HEK293T (cell line): ENCODE results near the gene SORBS1.

Experiments
- CTCF ChIA-PET: fragments of 350-600 bp; formaldehyde crosslinking; extraction: SDS; loops from one replicate; lab custom pipeline; 2021; ENCODE audit warnings: antibody characterized with exemption, inconsistent platforms; lab: Yijun Ruan, JAX
- POLR2A ChIA-PET: fragments of 350-600 bp; formaldehyde crosslinking; extraction: SDS; loops from one replicate; lab custom pipeline; 2020; ENCODE audit warnings: antibody characterized with exemption, inconsistent platforms; lab: Yijun Ruan, JAX
- DNase-seq: peaks from one replicate; pipeline ENCODE4 v3.0.0; 2012; ENCODE audit warnings: mixed read lengths; ENCODE audit errors: extremely low spot score
- ARNT ChIP-seq: fragments of 450-650 bp; IDR thresholded peaks from 2 replicates; pipeline ENCODE4 v1.6.1; 2017; ENCODE audit warnings: mild to moderate bottlenecking
- BHLHE40 ChIP-seq: fragments of 450-650 bp; IDR thresholded peaks from 2 replicates; pipeline ENCODE4 v1.6.1; 2016; ENCODE audit warnings: mild to moderate bottlenecking, moderate library complexity, borderline replicate concordance
- CTBP1 ChIP-seq: fragments of 450-650 bp; IDR thresholded peaks from 2 replicates; pipeline ENCODE4 v1.6.1; 2016; ENCODE audit warnings: borderline replicate concordance
- ELF4 ChIP-seq: fragments of 450-650 bp; IDR thresholded peaks from 2 replicates; pipeline ENCODE4 v1.6.1; 2017; ENCODE audit warnings: antibody characterized with exemption
- FOXA1 ChIP-seq: fragments of 450-650 bp; IDR thresholded peaks from 2 replicates; pipeline ENCODE4 v1.6.1; 2016; ENCODE audit warnings: mild to moderate bottlenecking
- FOXK2 ChIP-seq: fragments of 450-650 bp; IDR thresholded peaks from 2 replicates; pipeline ENCODE4 v1.6.1; 2016; ENCODE audit warnings: mild to moderate bottlenecking
- FOXM1 ChIP-seq: fragments of 450-650 bp; IDR thresholded peaks from 2 replicates; pipeline ENCODE4 v1.6.1; 2017; ENCODE audit warnings: mild to moderate bottlenecking, borderline replicate concordance
- HDGF ChIP-seq: fragments of 450-650 bp; IDR thresholded peaks from 2 replicates; pipeline ENCODE4 v1.6.1; 2017; ENCODE audit warnings: antibody characterized with exemption, borderline replicate concordance
- L3MBTL2 ChIP-seq: fragments of 450-650 bp; conservative IDR thresholded peaks from 2 replicates; pipeline ENCODE4 v1.6.1; 2016; ENCODE audit warnings: mild to moderate bottlenecking
- LEF1 ChIP-seq: fragments of 450-650 bp; IDR thresholded peaks from 2 replicates; pipeline ENCODE4 v1.6.1; 2017; ENCODE audit warnings: mild to moderate bottlenecking, borderline replicate concordance
- NFRKB ChIP-seq: fragments of 450-650 bp; IDR thresholded peaks from 2 replicates; pipeline ENCODE4 v1.6.1; 2016; ENCODE audit warnings: mild to moderate bottlenecking, moderate library complexity
- SP1 ChIP-seq: fragments of 450-650 bp; IDR thresholded peaks from 2 replicates; pipeline ENCODE4 v1.6.1; 2017
- SUZ12 ChIP-seq: fragments of 450-650 bp; IDR thresholded peaks from 2 replicates; pipeline ENCODE4 v1.6.1; 2016; ENCODE audit warnings: mild to moderate bottlenecking
- TARDBP ChIP-seq: fragments of 450-650 bp; IDR thresholded peaks from 2 replicates; pipeline ENCODE4 v1.6.1; 2016
- ZNF384 ChIP-seq: fragments of 450-650 bp; IDR thresholded peaks from 2 replicates; pipeline ENCODE4 v1.6.1; 2016
- TF ChIP-seq, protein P1 (sequence below): fragments of 450-650 bp; IDR thresholded peaks from 2 replicates; pipeline ENCODE4 v1.6.1; 2016

Gene SORBS1

DNA sequence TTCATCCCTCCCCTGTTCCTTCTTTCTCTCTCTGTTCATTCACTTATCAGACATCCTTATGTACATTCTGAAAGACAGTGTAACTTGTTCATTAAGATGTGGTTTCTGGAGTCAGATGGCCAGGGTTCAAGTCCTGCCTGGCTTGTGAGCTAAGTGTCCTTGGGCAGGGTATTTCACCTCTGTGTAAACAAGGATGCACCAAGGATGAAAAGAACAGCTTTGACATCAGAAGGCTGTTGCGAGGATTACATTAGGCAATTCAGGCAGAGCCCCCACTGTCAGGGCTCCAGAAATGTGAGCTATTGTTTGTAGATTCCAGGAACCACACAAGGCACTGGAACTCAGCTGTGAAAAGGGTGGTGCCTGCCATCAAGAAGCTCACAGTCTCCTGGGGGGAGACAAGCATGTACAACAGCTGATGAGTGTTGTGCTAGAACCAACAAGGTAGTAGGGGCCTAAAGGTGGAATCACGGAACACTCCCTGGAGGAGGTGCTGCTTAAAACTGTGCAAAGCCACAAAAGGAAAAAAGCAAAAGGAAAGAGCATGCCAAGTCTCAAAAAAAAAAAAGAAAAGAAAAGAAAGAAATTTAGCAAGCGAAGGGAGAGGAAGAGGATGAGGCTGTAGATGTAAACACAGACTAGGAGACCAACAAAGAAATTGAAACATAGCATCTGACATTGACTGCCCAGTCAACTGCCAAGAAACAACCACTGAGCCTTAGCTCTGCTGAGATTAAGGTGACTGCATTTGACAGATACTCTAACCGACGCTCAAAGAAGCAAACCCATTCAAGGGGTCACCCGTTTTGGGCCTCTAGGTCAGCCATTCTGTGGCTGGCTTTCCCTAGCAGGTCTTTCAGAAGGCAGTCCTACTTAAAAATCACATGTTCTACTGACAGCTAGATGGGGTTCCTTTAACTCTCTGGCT, 282.8 kb downstream of the SORBS1 start:
- POLR2A ChIA-PET, result no interaction called here
- DNase-seq, result no peak
- CTCF ChIA-PET, result interaction anchor here (0.7 kb wide), 1 partner anchor 15 kb away, joined by 5 read pairs; no protein-coding TSS in a partner anchor
- TF ChIP-seq FOXA1, result no peak

DNA sequence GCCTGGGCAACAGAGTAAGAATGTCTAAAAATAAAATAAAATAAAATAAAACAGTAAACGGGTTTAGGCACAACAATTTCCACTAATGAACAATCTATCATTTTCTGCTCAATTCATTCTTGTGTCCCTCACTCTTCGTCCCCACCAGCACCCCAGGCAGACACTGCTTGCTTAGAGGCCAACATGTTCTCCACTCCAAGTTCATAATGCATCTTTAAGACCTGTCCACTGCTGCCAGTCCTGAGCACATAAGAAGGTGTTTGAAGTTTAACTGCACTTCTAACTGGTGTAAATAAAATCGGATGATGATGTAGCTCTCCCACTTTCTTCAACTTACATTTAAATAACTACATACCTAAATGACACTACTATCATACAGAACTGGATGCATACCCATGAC, 283.6 kb downstream of the SORBS1 start:
- TF ChIP-seq HDGF (no peak), ARNT (no peak), BHLHE40 (no peak), ZNF384 (no peak), TARDBP (no peak), FOXK2 (no peak), FOXA1 (no peak), LEF1 (no peak), NFRKB (no peak), CTBP1 (no peak), L3MBTL2 (no peak), FOXM1 (no peak), SP1 (no peak)
- TF ChIP-seq, protein P1, sequence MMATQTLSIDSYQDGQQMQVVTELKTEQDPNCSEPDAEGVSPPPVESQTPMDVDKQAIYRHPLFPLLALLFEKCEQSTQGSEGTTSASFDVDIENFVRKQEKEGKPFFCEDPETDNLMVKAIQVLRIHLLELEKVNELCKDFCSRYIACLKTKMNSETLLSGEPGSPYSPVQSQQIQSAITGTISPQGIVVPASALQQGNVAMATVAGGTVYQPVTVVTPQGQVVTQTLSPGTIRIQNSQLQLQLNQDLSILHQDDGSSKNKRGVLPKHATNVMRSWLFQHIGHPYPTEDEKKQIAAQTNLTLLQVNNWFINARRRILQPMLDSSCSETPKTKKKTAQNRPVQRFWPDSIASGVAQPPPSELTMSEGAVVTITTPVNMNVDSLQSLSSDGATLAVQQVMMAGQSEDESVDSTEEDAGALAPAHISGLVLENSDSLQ, result no peak

DNA sequence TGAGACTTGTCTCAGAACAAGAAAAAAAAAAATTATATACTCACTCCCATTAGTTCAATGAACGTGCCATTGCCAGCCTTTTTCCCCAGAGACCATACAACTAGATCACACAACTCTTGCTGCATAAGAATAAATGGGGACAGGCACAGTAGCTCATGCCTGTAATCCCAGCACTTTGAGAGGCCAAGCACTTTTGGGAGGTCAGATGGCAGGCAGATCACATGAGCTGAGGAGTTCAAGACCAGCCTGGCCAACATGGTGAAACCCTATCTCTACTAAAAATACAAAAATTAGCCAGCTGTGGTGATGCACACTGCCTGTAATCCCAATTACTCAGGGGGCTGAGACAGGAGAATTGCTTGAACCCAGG, 284.0 kb downstream of the SORBS1 start:
- POLR2A ChIA-PET, result interaction anchor here (0.6 kb wide), 1 partner anchor 9 kb away, joined by 3 read pairs; no protein-coding TSS in a partner anchor
- TF ChIP-seq ARNT (no peak), ZNF384 (no peak), HDGF (no peak), FOXK2 (no peak), FOXM1 (no peak), NFRKB (no peak), FOXA1 (no peak), TARDBP (no peak), BHLHE40 (no peak), CTBP1 (no peak), SP1 (no peak), SUZ12 (no peak), ELF4 (no peak), LEF1 (no peak), L3MBTL2 (no peak)
- TF ChIP-seq, protein P1, result no peak
- CTCF ChIA-PET, result interaction anchor here (0.6 to 0.8 kb wide), 5 partner anchors 27 to 966 kb away, joined by 3 to 6 read pairs (median 3); no protein-coding TSS in a partner anchor
- no peak for DNase-seq

More for the DNA sequence above, 283.6 kb downstream of the SORBS1 start:
- ChIA-PET CTCF (interaction anchor here (0.6 to 0.8 kb wide), 3 partner anchors 31 to 88 kb away, joined by 3 to 6 read pairs (median 4); no protein-coding TSS in a partner anchor), POLR2A (interaction anchor here (0.6 kb wide), 1 partner anchor 9 kb away, joined by 3 read pairs; no protein-coding TSS in a partner anchor)
- DNase-seq, result no peak

DNA sequence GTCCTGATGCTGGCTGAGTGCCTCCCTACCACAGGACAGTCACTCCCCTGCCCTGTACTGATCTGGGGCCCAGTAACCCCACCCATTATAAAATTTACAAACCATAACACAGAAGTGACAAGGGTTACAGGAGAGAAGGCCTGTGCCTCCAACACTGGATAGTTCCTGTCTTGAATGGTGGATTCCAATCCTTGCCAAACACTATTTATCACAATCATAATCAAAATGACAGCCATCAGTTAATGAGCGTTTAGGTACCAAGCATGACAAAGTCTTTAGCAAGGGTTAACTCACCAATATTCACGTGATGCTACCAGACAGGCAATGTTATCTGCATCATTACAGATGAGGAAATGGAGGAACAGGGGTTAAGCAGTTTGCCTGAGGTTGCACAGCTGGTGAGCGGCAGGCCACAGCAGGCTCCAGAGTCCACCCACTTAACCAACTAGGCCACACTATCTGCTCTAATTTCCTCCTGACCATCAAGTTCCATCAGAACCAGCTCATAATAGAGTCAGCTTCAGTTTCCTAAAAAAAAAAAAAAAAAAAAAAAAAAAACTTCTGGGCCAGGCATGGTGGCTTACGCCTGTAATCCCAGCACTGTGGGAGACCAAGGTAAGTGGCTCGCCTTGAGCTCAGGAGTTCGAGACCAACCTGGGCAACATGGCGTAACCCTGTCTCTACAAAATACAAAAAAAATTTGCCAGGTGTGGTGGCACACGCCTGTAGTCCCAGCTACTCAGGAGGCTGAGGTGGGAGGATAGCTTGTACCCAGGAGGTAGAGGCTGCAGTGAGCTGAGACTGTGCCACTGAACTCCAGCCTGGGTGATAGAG, 284.6 kb downstream of the SORBS1 start:
- ChIA-PET CTCF (interaction anchor here (0.6 to 0.8 kb wide), 5 partner anchors 28 to 965 kb away, joined by 3 to 6 read pairs (median 3); no protein-coding TSS in a partner anchor), POLR2A (no interaction called here)
- DNase-seq, result no peak
- TF ChIP-seq L3MBTL2 (no peak), FOXM1 (no peak), SUZ12 (no peak), FOXK2 (no peak), ARNT (no peak), ZNF384 (no peak), TARDBP (no peak), NFRKB (no peak), LEF1 (no peak), FOXA1 (no peak), ELF4 (no peak), BHLHE40 (no peak), CTBP1 (no peak), SP1 (no peak), HDGF (no peak)
- TF ChIP-seq, protein P1, result no peak

DNA sequence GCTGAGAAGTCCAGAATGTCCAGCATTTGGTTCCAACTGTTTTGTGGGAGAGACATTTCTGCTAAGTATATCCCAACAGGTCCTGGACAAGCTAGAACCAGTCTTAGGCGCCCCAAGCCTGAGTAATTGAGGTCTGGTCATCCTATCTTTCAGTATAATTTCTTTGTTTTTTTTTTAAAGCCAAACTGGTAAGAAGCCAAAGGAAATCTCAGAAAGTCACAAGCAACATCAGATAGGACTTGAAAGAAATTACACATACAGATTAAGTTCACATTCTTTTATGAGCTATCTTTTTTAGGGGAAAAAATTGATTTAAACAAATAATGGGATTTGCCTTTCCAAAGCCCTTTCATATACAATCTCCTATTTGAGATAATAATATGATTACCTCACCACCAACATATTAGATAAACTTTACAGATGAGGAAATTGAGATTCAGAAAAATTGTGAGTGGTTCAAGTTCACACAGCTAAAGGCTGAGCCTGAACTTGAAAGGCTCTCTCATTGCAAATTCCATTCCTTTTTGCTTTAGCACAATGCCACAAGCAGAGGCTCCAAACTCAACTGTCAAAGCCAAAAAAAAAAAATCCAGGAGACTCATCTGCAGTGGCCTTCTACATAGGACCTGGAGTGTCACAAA, 285.3 kb downstream of the SORBS1 start:
- ChIA-PET POLR2A (no interaction called here), CTCF (no interaction called here)
- no peak for TF ChIP-seq NFRKB
- no peak for TF ChIP-seq ELF4
- TF ChIP-seq TARDBP, result no peak
- TF ChIP-seq SP1, result no peak
- no peak for TF ChIP-seq FOXA1
- TF ChIP-seq FOXM1, result no peak
- TF ChIP-seq BHLHE40, result no peak
- no peak for TF ChIP-seq LEF1
- TF ChIP-seq FOXK2, result no peak
- DNase-seq, result no peak
